Measurements from ENCODE around the gene CCDC24. TPM values are rescaled to one million over a fixed set of nuclear protein-coding genes. Genes with fewer than 3 reads are reported as not detected.

The CCDC24 gene
- polyA plus RNA-seq, 4 donors, result 5.8 to 35.1 (median 24.2) TPM

- WGBS, 3 donors, result 80 to 91% (median 90%) methylated on average over 13 of the region's 13 CpGs
- Histone ChIP-seq H3K9me3 (ENCODE audit: control insufficient read depth in 2 of 2, insufficient read depth in 1 of 2, low read depth in 1 of 2, low read length in 1 of 2) (no peaks in the 10 kb centered on the region), H3K36me3 (ENCODE audit: control insufficient read depth in 3 of 3, insufficient read depth in 2 of 3, low read depth in 1 of 3, low read length in 3 of 3) (peaks cover 0 to 27% (median 0%) of the 10 kb centered on the region in 3 donors), H3K4me3 (ENCODE audit: low read depth in 1 of 3, low read length in 3 of 3) (no peak overlapping the region), H3K4me1 (ENCODE audit: control insufficient read depth in 3 of 3, insufficient read depth in 2 of 3, low read depth in 1 of 3, low read length in 2 of 3) (peaks cover 0 to 19% (median 4%) of the 10 kb centered on the region in 3 donors), H3K27ac (ENCODE audit: low read depth in 1 of 3, low read length in 2 of 3) (no peak overlapping the region), H3K27me3 (ENCODE audit: control insufficient read depth in 3 of 3, insufficient read depth in 3 of 3, low read length in 3 of 3) (no peaks in the 10 kb centered on the region)
- DNase-seq (no peak), FAIRE-seq (no peak)
Observed at GRCh38 chr1:43949678-43950077, 41.7 kb upstream of the CCDC24 start.

GRCh38 chr1:43951021-43951985 is 40.1 kb upstream of the CCDC24 start:
- Histone ChIP-seq H3K27me3 (ENCODE audit: control insufficient read depth in 3 of 3, insufficient read depth in 3 of 3, low read length in 3 of 3) (no peaks in the 10 kb centered on the region), H3K4me1 (ENCODE audit: control insufficient read depth in 3 of 3, insufficient read depth in 2 of 3, low read depth in 1 of 3, low read length in 2 of 3) (peaks cover 0 to 15% (median 2%) of the 10 kb centered on the region in 3 donors), H3K36me3 (ENCODE audit: control insufficient read depth in 3 of 3, insufficient read depth in 2 of 3, low read depth in 1 of 3, low read length in 3 of 3) (peaks cover 0 to 30% (median 1%) of the 10 kb centered on the region in 3 donors), H3K4me3 (ENCODE audit: low read depth in 1 of 3, low read length in 3 of 3) (no peak overlapping the region), H3K27ac (ENCODE audit: low read depth in 1 of 3, low read length in 2 of 3) (no peak overlapping the region), H3K9me3 (ENCODE audit: control insufficient read depth in 2 of 2, insufficient read depth in 1 of 2, low read depth in 1 of 2, low read length in 1 of 2) (no peaks in the 10 kb centered on the region)
- FAIRE-seq (no peak), DNase-seq (no peak)
- WGBS, 3 donors, result 92 to 96% (median 93%) methylated on average over 4 of the region's 4 CpGs

GRCh38 chr1:43952731-43953346 is 38.6 kb upstream of the CCDC24 start:
- Histone ChIP-seq H3K4me3 (ENCODE audit: low read depth in 1 of 3, low read length in 3 of 3) (no peak overlapping the region), H3K9me3 (ENCODE audit: control insufficient read depth in 2 of 2, insufficient read depth in 1 of 2, low read depth in 1 of 2, low read length in 1 of 2) (no peaks in the 10 kb centered on the region), H3K27me3 (ENCODE audit: control insufficient read depth in 3 of 3, insufficient read depth in 3 of 3, low read length in 3 of 3) (no peaks in the 10 kb centered on the region), H3K27ac (ENCODE audit: low read depth in 1 of 3, low read length in 2 of 3) (no peak overlapping the region), H3K36me3 (ENCODE audit: control insufficient read depth in 3 of 3, insufficient read depth in 2 of 3, low read depth in 1 of 3, low read length in 3 of 3) (peaks cover 1 to 45% (median 4%) of the 10 kb centered on the region in 3 donors), H3K4me1 (ENCODE audit: control insufficient read depth in 3 of 3, insufficient read depth in 2 of 3, low read depth in 1 of 3, low read length in 2 of 3) (peaks cover 0 to 9% (median 2%) of the 10 kb centered on the region in 3 donors)
- DNase-seq (no peak), FAIRE-seq (no peak)
- 82 to 83% (median 83%) methylated on average over 8 of the region's 8 CpGs for WGBS, 3 donors

GRCh38 chr1:43953361-43953760 is 38.0 kb upstream of the CCDC24 start:
- WGBS, 3 donors, result 69 to 80% (median 75%) methylated on average over 3 of the region's 3 CpGs
- H3K4me1 ChIP-seq (ENCODE audit: control insufficient read depth in 3 of 3, insufficient read depth in 2 of 3, low read depth in 1 of 3, low read length in 2 of 3), result peaks cover 0 to 4% (median 0%) of the 10 kb centered on the region in 3 donors
- FAIRE-seq, result no peak

GRCh38 chr1:43954036-43954435 is 37.4 kb upstream of the CCDC24 start:
- WGBS, 3 donors, result 91 to 95% (median 94%) methylated on average over 5 of the region's 5 CpGs
- no peak for DNase-seq
- Histone ChIP-seq H3K9me3 (ENCODE audit: control insufficient read depth in 2 of 2, insufficient read depth in 1 of 2, low read depth in 1 of 2, low read length in 1 of 2) (no peaks in the 10 kb centered on the region), H3K27me3 (ENCODE audit: control insufficient read depth in 3 of 3, insufficient read depth in 3 of 3, low read length in 3 of 3) (no peaks in the 10 kb centered on the region), H3K36me3 (ENCODE audit: control insufficient read depth in 3 of 3, insufficient read depth in 2 of 3, low read depth in 1 of 3, low read length in 3 of 3) (peaks cover 3 to 52% (median 6%) of the 10 kb centered on the region in 3 donors), H3K4me3 (ENCODE audit: low read depth in 1 of 3, low read length in 3 of 3) (no peak overlapping the region), H3K27ac (ENCODE audit: low read depth in 1 of 3, low read length in 2 of 3) (no peak overlapping the region), H3K4me1 (ENCODE audit: control insufficient read depth in 3 of 3, insufficient read depth in 2 of 3, low read depth in 1 of 3, low read length in 2 of 3) (no peaks in the 10 kb centered on the region)
- FAIRE-seq, result no peak

More at GRCh38 chr1:43953361-43953760, 38.0 kb upstream of the CCDC24 start:
- H3K4me3 ChIP-seq (ENCODE audit: low read depth in 1 of 3, low read length in 3 of 3), result no peak overlapping the region
- H3K36me3 ChIP-seq (ENCODE audit: control insufficient read depth in 3 of 3, insufficient read depth in 2 of 3, low read depth in 1 of 3, low read length in 3 of 3), result peaks cover 3 to 50% (median 4%) of the 10 kb centered on the region in 3 donors
- H3K27me3 ChIP-seq (ENCODE audit: control insufficient read depth in 3 of 3, insufficient read depth in 3 of 3, low read length in 3 of 3), result no peaks in the 10 kb centered on the region
- H3K27ac ChIP-seq (ENCODE audit: low read depth in 1 of 3, low read length in 2 of 3), result no peak overlapping the region
- DNase-seq, result no peak
- no peaks in the 10 kb centered on the region for H3K9me3 ChIP-seq (ENCODE audit: control insufficient read depth in 2 of 2, insufficient read depth in 1 of 2, low read depth in 1 of 2, low read length in 1 of 2)

- DNase-seq, result no peak
- no peak overlapping the region for H3K27ac ChIP-seq (ENCODE audit: low read depth in 1 of 3, low read length in 2 of 3)
- no peak for FAIRE-seq
- H3K4me1 ChIP-seq (ENCODE audit: control insufficient read depth in 3 of 3, insufficient read depth in 2 of 3, low read depth in 1 of 3, low read length in 2 of 3), result no peaks in the 10 kb centered on the region
- no peaks in the 10 kb centered on the region for H3K27me3 ChIP-seq (ENCODE audit: control insufficient read depth in 3 of 3, insufficient read depth in 3 of 3, low read length in 3 of 3)
- no peaks in the 10 kb centered on the region for H3K9me3 ChIP-seq (ENCODE audit: control insufficient read depth in 2 of 2, insufficient read depth in 1 of 2, low read depth in 1 of 2, low read length in 1 of 2)
- H3K36me3 ChIP-seq (ENCODE audit: control insufficient read depth in 3 of 3, insufficient read depth in 2 of 3, low read depth in 1 of 3, low read length in 3 of 3), result peaks cover 3 to 54% (median 6%) of the 10 kb centered on the region in 3 donors
- H3K4me3 ChIP-seq (ENCODE audit: low read depth in 1 of 3, low read length in 3 of 3), result no peak overlapping the region
- WGBS, 3 donors, result 97% methylated on average over 8 of the region's 8 CpGs
Observed at GRCh38 chr1:43956234-43956633, 35.2 kb upstream of the CCDC24 start.

- FAIRE-seq, result no peak
- H3K36me3 ChIP-seq (ENCODE audit: control insufficient read depth in 3 of 3, insufficient read depth in 2 of 3, low read depth in 1 of 3, low read length in 3 of 3), result peaks cover 6 to 64% (median 9%) of the 10 kb centered on the region in 3 donors
- WGBS, 3 donors, result 89 to 91% (median 91%) methylated on average over 7 of the region's 7 CpGs
Observed at GRCh38 chr1:43957407-43958040, 33.9 kb upstream of the CCDC24 start.

More at GRCh38 chr1:43957407-43958040, 33.9 kb upstream of the CCDC24 start:
- no peak for DNase-seq
- Histone ChIP-seq H3K4me3 (ENCODE audit: low read depth in 1 of 3, low read length in 3 of 3) (no peak overlapping the region), H3K9me3 (ENCODE audit: control insufficient read depth in 2 of 2, insufficient read depth in 1 of 2, low read depth in 1 of 2, low read length in 1 of 2) (no peaks in the 10 kb centered on the region), H3K4me1 (ENCODE audit: control insufficient read depth in 3 of 3, insufficient read depth in 2 of 3, low read depth in 1 of 3, low read length in 2 of 3) (no peaks in the 10 kb centered on the region), H3K27ac (ENCODE audit: low read depth in 1 of 3, low read length in 2 of 3) (no peak overlapping the region), H3K27me3 (ENCODE audit: control insufficient read depth in 3 of 3, insufficient read depth in 3 of 3, low read length in 3 of 3) (no peaks in the 10 kb centered on the region)

Measured in small intestine (tissue), 7 donors.